GM19193 (cell line): ENCODE results near the gene FXYD4.

Experiments used
- POLR2A ChIP-seq: IDR thresholded peaks from 4 replicates; pipeline ENCODE4 v1.6.1; 2011; ENCODE audit not compliant: insufficient read depth, insufficient read length; ENCODE audit errors: extremely low read depth

The FXYD4 gene

GRCh38 chr10:43362191-43362839 lies 9.1 kb upstream of the FXYD4 start:
- TF ChIP-seq POLR2A: peak; percentile 69

GRCh38 chr10:43365001-43365400 lies 6.4 kb upstream of the FXYD4 start:
- no peak for TF ChIP-seq POLR2A

- no peak for TF ChIP-seq POLR2A
Measured at GRCh38 chr10:43369921-43370320, 1.5 kb upstream of the FXYD4 start.

GRCh38 chr10:43370671-43371215 lies 693 bp upstream of the FXYD4 start:
- no peak for TF ChIP-seq POLR2A

GRCh38 chr10:43372765-43373361 lies 1.4 kb downstream of the FXYD4 start:
- no peak for TF ChIP-seq POLR2A

- TF ChIP-seq POLR2A: no peak
Measured at GRCh38 chr10:43373461-43373860, 2.0 kb downstream of the FXYD4 start.

- TF ChIP-seq POLR2A: no peak
Measured at GRCh38 chr10:43374194-43374593, 2.8 kb downstream of the FXYD4 start.

- no peak for TF ChIP-seq POLR2A
Measured at GRCh38 chr10:43375401-43376020, 4.1 kb downstream of the FXYD4 start.

GRCh38 chr10:43376046-43376635 lies 4.7 kb downstream of the FXYD4 start:
- no peak for TF ChIP-seq POLR2A

GRCh38 chr10:43376828-43377423 lies 5.5 kb downstream of the FXYD4 start:
- TF ChIP-seq POLR2A: no peak

GRCh38 chr10:43377424-43377883 lies 6.0 kb downstream of the FXYD4 start:
- TF ChIP-seq POLR2A: no peak

- TF ChIP-seq POLR2A: no peak
Measured at GRCh38 chr10:43380610-43381222, 9.3 kb downstream of the FXYD4 start.

- no peak for TF ChIP-seq POLR2A
Measured at GRCh38 chr10:43383204-43383971, 12.0 kb downstream of the FXYD4 start.
